Smooth muscle cell (in vitro differentiated cells): ENCODE results near the gene HSPA5. TPM values are rescaled to one million over a fixed set of nuclear protein-coding genes. Genes with fewer than 3 reads are reported as not detected.
"Not testable (repeated sequence)": the region's sequence is repeated elsewhere in the genome, so short reads cannot be mapped to it uniquely, and the experiment has no call there.

ENCODE experiments used
- DNase-seq: peaks from one replicate; lab custom pipeline; 2025; ENCODE audit not compliant: unreplicated experiment; lab: John Stamatoyannopoulos, UW
- H2AFZ ChIP-seq: fragments of 200-600 bp; sonication (generic); 2 replicates; pipeline ENCODE4 v1.6.0; 2016; ENCODE audit warnings: antibody characterized with exemption, low read depth, mild to moderate bottlenecking
- H3F3A ChIP-seq: fragments of 200-600 bp; sonication (generic); 2 replicates; pipeline ENCODE4 v1.6.0; 2017; ENCODE audit warnings: antibody characterized with exemption, low read depth
- H3K27ac ChIP-seq: fragments of 200-600 bp; sonication (generic); 2 replicates; pipeline ENCODE4 v1.5.1; 2016; ENCODE audit warnings: low read depth, mild to moderate bottlenecking
- H3K27me3 ChIP-seq: fragments of 200-600 bp; sonication (generic); 2 replicates; pipeline ENCODE4 v1.6.1; 2016; ENCODE audit warnings: low read depth, mild to moderate bottlenecking
- H3K36me3 ChIP-seq: fragments of 200-600 bp; sonication (generic); 2 replicates; pipeline ENCODE4 v1.5.1; 2016; ENCODE audit warnings: low read depth
- H3K4me1 ChIP-seq: fragments of 200-600 bp; sonication (generic); 2 replicates; pipeline ENCODE4 v1.5.1; 2016; ENCODE audit warnings: low read depth
- H3K4me2 ChIP-seq: fragments of 200-600 bp; sonication (generic); 2 replicates; pipeline ENCODE4 v1.6.0; 2016; ENCODE audit warnings: mild to moderate bottlenecking
- H3K4me3 ChIP-seq: fragments of 200-600 bp; sonication (generic); 2 replicates; pipeline ENCODE4 v1.5.1; 2016; ENCODE audit warnings: mild to moderate bottlenecking
- H3K79me2 ChIP-seq: fragments of 200-600 bp; sonication (generic); 2 replicates; pipeline ENCODE4 v1.6.0; 2016; ENCODE audit warnings: low read depth, mild to moderate bottlenecking
- H3K9ac ChIP-seq: fragments of 200-600 bp; sonication (generic); 2 replicates; pipeline ENCODE4 v1.6.0; 2016; ENCODE audit warnings: low read depth
- H3K9me3 ChIP-seq: fragments of 200-600 bp; sonication (generic); replicated peaks from 2 replicates; pipeline ENCODE4 v1.5.1; 2016; ENCODE audit warnings: low read depth
- H4K20me1 ChIP-seq: fragments of 200-600 bp; sonication (generic); 2 replicates; pipeline ENCODE4 v1.6.0; 2016; ENCODE audit warnings: low read depth
- CTCF ChIP-seq: fragments of 200-600 bp; sonication (generic); IDR thresholded peaks from 2 replicates; pipeline ENCODE4 v1.5.1; 2017; ENCODE audit warnings: borderline replicate concordance, mild to moderate bottlenecking, antibody characterized with exemption; ENCODE audit not compliant: insufficient read depth, poor library complexity, severe bottlenecking
- WGBS: methylation state at CpG from one replicate; pipeline ENCODE4 v1.1.7; 2016; ENCODE audit warnings: low lambda C conversion rate; 5-methylcytosine and 5-hydroxymethylcytosine counted together
- polyA plus RNA-seq: library from polyadenylated mRNA; unstranded; fragments of >200 nt; fragmentation: Nextera tagmentation; extraction: Ambion mirVana; gene quantifications from 2 replicates; pipeline ENCODE4 v1.2.1, GENCODE V29; 2016
- total RNA-seq: library from RNA; depleted of rRNA; stranded (reverse); fragments of >200 nt; gene quantifications from 2 replicates; pipeline ENCODE4 v1.2.3, GENCODE V29; 2014

Gene HSPA5
- total and polyA plus RNA-seq, 2 experiments from 2014 or later: 180 to 605 TPM

GRCh38 chr9:125239631-125240597 lies 1.2 kb downstream of the HSPA5 start:
- WGBS: 33% methylated on average over 8 of the region's 8 CpGs
- Histone ChIP-seq H2AFZ (no peak overlapping the region), H3K27ac (peak overlapping the region; percentile 97), H3F3A (peaks cover 35% of the 10 kb centered on the region), H3K4me3 (peak overlapping the region; percentile 98), H3K27me3 (no peaks in the 10 kb centered on the region), H3K79me2 (peaks cover 60% of the 10 kb centered on the region), H3K9me3 (no peaks in the 10 kb centered on the region), H3K4me2 (peak overlapping the region; percentile 93), H3K9ac (peak overlapping the region; percentile 99), H4K20me1 (peaks cover 61% of the 10 kb centered on the region), H3K4me1 (peaks cover 47% of the 10 kb centered on the region), H3K36me3 (peaks cover 24% of the 10 kb centered on the region)
- no peak for DNase-seq
- TF ChIP-seq CTCF: no peak

DNA sequence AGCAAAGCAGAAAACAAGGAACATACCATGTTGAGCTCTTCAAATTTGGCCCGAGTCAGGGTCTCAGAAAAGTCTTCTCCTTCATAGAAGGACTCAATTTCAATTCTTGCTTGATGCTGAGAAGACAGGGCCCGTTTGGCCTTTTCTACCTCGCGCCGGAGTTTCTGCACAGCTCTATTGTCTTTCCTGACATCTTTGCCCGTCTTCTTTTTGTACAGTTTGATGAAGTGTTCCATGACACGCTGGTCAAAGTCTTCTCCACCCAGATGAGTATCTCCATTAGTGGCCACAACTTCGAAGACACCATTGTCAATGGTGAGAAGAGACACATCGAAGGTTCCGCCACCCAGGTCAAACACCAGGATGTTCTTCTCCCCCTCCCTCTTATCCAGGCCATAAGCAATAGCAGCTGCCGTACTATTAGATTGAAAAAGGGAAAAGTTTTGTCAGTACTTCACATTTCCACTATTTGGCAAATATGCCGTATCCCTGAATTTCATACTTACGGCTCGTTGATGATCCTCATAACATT lies 2.2 kb downstream of the HSPA5 start:
- 91% methylated on average over 14 of the region's 14 CpGs for WGBS
- H3K4me2 ChIP-seq: peak overlapping the region; percentile 93
- no peak for DNase-seq
- peaks cover 69% of the 10 kb centered on the region for H4K20me1 ChIP-seq
- no peaks in the 10 kb centered on the region for H3K9me3 ChIP-seq
- H3K27me3 ChIP-seq: no peaks in the 10 kb centered on the region
- peak overlapping the region; percentile 99 for H3K9ac ChIP-seq
- H3K4me3 ChIP-seq: peak overlapping the region; percentile 98
- peaks cover 47% of the 10 kb centered on the region for H3K4me1 ChIP-seq
- peaks cover 41% of the 10 kb centered on the region for H3F3A ChIP-seq
- H3K27ac ChIP-seq: peak overlapping the region; percentile 97
- H2AFZ ChIP-seq: no peak overlapping the region
- TF ChIP-seq CTCF: no peak
- peaks cover 60% of the 10 kb centered on the region for H3K79me2 ChIP-seq
- H3K36me3 ChIP-seq: peaks cover 24% of the 10 kb centered on the region

DNA sequence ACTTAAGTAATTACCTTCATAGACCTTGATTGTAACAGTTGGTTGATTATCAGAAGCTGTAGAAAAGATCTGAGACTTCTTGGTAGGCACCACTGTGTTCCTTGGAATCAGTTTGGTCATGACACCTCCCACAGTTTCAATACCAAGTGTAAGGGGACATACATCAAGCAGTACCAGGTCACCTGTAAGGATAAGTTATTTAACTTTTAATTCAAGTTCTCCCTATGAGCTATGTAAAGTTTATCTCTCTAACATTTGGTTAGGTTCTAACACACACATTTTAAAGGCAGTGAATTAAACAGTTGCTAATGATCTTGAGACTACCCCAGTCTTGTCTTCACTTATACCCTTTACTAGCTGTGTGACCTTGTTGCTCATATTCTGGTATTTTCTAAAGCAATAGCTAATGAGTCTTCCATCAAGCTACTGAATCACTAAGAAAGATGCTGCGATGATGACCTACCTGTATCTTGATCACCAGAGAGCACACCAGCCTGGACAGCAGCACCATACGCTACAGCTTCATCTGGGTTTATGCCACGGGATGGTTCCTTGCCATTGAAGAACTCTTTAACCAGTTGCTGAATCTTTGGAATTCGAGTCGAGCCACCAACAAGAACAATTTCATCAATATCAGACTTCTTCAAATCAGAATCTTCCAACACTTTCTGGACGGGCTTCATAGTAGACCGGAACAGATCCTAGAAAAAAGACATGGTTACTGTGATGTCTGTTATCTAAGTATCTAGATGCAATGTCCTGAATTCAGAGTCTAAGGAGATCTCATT lies 2.8 kb downstream of the HSPA5 start:
- peak overlapping the region; percentile 98 for H3K4me3 ChIP-seq
- H3K27me3 ChIP-seq: no peaks in the 10 kb centered on the region
- H3F3A ChIP-seq: peaks cover 42% of the 10 kb centered on the region
- peak overlapping the region; percentile 97 for H3K27ac ChIP-seq
- no peak for TF ChIP-seq CTCF
- WGBS: 92% methylated on average over 7 of the region's 7 CpGs
- peaks cover 71% of the 10 kb centered on the region for H4K20me1 ChIP-seq
- H3K4me2 ChIP-seq: peak overlapping the region; percentile 93
- H3K9ac ChIP-seq: peak overlapping the region; percentile 99
- peaks cover 47% of the 10 kb centered on the region for H3K4me1 ChIP-seq
- H2AFZ ChIP-seq: no peak overlapping the region
- peaks cover 24% of the 10 kb centered on the region for H3K36me3 ChIP-seq
- no peak for DNase-seq
- H3K79me2 ChIP-seq: peaks cover 60% of the 10 kb centered on the region
- H3K9me3 ChIP-seq: no peaks in the 10 kb centered on the region

DNA sequence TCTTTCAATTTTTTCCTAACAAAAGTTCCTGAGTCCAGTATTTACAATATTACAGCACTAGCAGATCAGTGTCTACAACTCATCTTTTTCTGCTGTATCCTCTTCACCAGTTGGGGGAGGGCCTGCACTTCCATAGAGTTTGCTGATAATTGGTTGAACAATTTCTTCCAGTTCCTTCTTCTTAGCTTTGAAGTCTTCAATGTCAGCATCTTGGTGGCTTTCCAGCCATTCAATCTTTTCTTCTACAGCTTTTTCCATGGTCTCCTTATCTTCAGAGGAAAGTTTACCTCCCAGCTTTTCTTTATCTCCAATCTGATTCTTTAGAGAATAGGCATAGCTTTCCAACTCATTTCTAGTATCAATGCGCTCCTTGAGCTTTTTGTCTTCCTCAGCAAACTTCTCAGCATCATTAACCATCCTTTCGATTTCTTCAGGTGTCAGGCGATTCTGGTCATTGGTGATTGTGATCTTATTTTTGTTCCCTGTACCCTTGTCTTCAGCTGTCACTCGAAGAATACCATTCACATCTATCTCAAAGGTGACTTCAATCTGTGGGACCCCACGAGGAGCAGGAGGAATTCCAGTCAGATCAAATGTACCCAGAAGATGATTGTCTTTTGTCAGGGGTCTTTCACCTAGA lies 4.5 kb downstream of the HSPA5 start:
- H3K9ac ChIP-seq: peak overlapping the region; percentile 99
- WGBS: 90% methylated on average over 5 of the region's 5 CpGs
- H3K9me3 ChIP-seq, DNase-seq, H2AFZ ChIP-seq, H3K27me3 ChIP-seq: not testable (repeated sequence)
- H3K4me1 ChIP-seq: peaks cover 41% of the 10 kb centered on the region
- H3K79me2 ChIP-seq: peaks cover 60% of the 10 kb centered on the region
- peak overlapping the region; percentile 98 for H3K4me3 ChIP-seq
- H3K4me2 ChIP-seq: peak overlapping the region; percentile 93
- peak overlapping the region; percentile 97 for H3K27ac ChIP-seq
- H3F3A ChIP-seq: peaks cover 42% of the 10 kb centered on the region
- peaks cover 71% of the 10 kb centered on the region for H4K20me1 ChIP-seq
- H3K36me3 ChIP-seq: peaks cover 24% of the 10 kb centered on the region
